Heart left ventricle (tissue), 16 donors: ENCODE measurements around the gene SND1. TPM values are rescaled to one million over a fixed set of nuclear protein-coding genes. Genes with fewer than 3 reads are reported as not detected.

ENCODE experiments used
- ATAC-seq, 4 donors: fragments of 200-7000 bp; cut with Tn5 transposase; one replicate each; pipeline ENCODE4 v1.9.1; 2020 to 2022; ENCODE audit warnings: moderate library complexity in 4 of 4, mild to moderate bottlenecking in 3 of 4, moderate number of reproducible peaks in 1 of 4
- DNase-seq, 5 donors: peaks; one replicate each; pipeline ENCODE4 v3.0.0-alpha.2; 2020
- H3K27ac ChIP-seq, 12 donors: fragments of 200-600 bp; sonication (generic) in 4 of 12; one replicate each; pipeline versions ENCODE4 v1.5.0 to v1.8.0; 2016 to 2022; ENCODE audit warnings: mild to moderate bottlenecking in 2 of 12
- H3K27me3 ChIP-seq, 9 donors: fragments of 200-600 bp; sonication (generic) in 2 of 9; one replicate each; pipeline versions ENCODE4 v1.5.1 to v1.8.0; 2016 to 2022; ENCODE audit warnings: mild to moderate bottlenecking in 3 of 9
- H3K36me3 ChIP-seq, 9 donors: fragments of 200-600 bp; sonication (generic) in 2 of 9; one replicate each; pipeline versions ENCODE4 v1.5.0 to v1.8.0; 2018 to 2022; ENCODE audit warnings: mild to moderate bottlenecking in 2 of 9
- H3K4me1 ChIP-seq, 12 donors: fragments of 200-600 bp; sonication (generic) in 4 of 12; one replicate each; pipeline versions ENCODE4 v1.5.0 to v1.8.0; 2016 to 2022; ENCODE audit warnings: mild to moderate bottlenecking in 3 of 12
- H3K4me3 ChIP-seq, 12 donors: fragments of 200-600 bp; sonication (generic) in 4 of 12; one replicate each; pipeline versions ENCODE4 v1.5.0 to v1.8.0; 2017 to 2022; ENCODE audit warnings: mild to moderate bottlenecking in 9 of 12, moderate library complexity in 4 of 12
- H3K9me3 ChIP-seq, 12 donors: fragments of 200-600 bp; sonication (generic) in 4 of 12; one replicate each; pipeline versions ENCODE4 v1.5.0 to v1.8.0; 2016 to 2022; ENCODE audit warnings: mild to moderate bottlenecking in 1 of 12
- CTCF ChIP-seq, 12 donors: fragments of 200-600 bp; sonication (generic) in 4 of 12; IDR thresholded peaks; one replicate each; pipeline versions ENCODE4 v1.5.0 to v1.8.0; 2018 to 2022; ENCODE audit warnings: antibody characterized with exemption in 12 of 12, mild to moderate bottlenecking in 5 of 12
- POLR2A ChIP-seq, 2 donors: fragments of 450-650 bp; IDR thresholded peaks; one replicate each; pipeline ENCODE4 v1.6.1; 2017; ENCODE audit warnings: antibody characterized with exemption in 2 of 2, mild to moderate bottlenecking in 2 of 2, moderate library complexity in 2 of 2
- WGBS, 4 donors: extraction: QIAGEN DNeasy Blood & Tissue Kit in 2 of 4; methylation state at CpG; one replicate each; pipeline versions ENCODE4 v1.1.5 to v1.1.7; 2013 to 2018; 5-methylcytosine and 5-hydroxymethylcytosine counted together
- intact Hi-C, 10 donors: fragments of 100-400 bp; cut with DNase I; formaldehyde crosslinking; loops; one replicate each; pipeline versions ENCODE4 v1.11.1 to v1.14.2; 2022
- polyA plus RNA-seq, 2 donors: library from polyadenylated mRNA; stranded (reverse); fragments of 200-250 nt; gene quantifications; one replicate each; pipeline ENCODE4 v1.2.3, GENCODE V29; 2013
- total RNA-seq, 9 donors: library from RNA; depleted of rRNA in 2 of 9; stranded (reverse); fragments of >200 nt in 2 of 9; fragmentation: NEBNext Ultra II Directional in 3 of 9; extraction: Animal tissue kit (Norgen Biotek cat#: 25700) in 3 of 9; gene quantifications; one replicate each; pipeline versions ENCODE4 v1.1.0 to v1.2.4, GENCODE V29; 2016 to 2023
- donor health status: ischemic (EF 13 %, LVEDD 7.1; RV severe dilation, severe dysfunction).
- donor health status: healthy with polysubstance abuse.
- donor health status: DM: no; HTN: yes; CAD: no.
- donor health status: DM: no; HTN: no; CAD: no.
- donor health status: ischemic (EF 25% LVEDD 6.9; RV normal size, moderate dysfunction).
- donor health status: ischemic (EF 25% LVEDD 5.7; RV mildly dilated, moderate dysfunction).
- donor health status: healthy.
- donor health status: DM: yes; HTN: yes; CAD: no.
- donor health status: ischemic (EF 35%, LVEDD 5.7; RV mildly dilated, moderate dysfunction).
- donor health status: nonischemic (EF 11% LVEDD 7.7; RV severe dilation, severe dysfunction).
- donor health status: DM: yes; HTN: yes; CAD: no.
- donor health status: PGD.
- donor health status: ischemic (EF 29% LVEDD 5.4; RV normal size, mild dysfunction).
- donor health status: nonischemic (EF 23%, LVEDD 6.1; RV moderate dilation, normal function).

Gene SND1
- total and polyA plus RNA-seq, 11 donors: 45.6 to 115 (median 76.3) TPM

GRCh38 chr7:127612263-127612662 lies 39.7 kb upstream of the SND1 start:
- WGBS, 4 donors: 78 to 84% (median 82%) methylated on average over 1 of the region's 1 CpG
- Histone ChIP-seq H3K9me3 (peaks cover 0 to 18% (median 3%) of the 10 kb centered on the region in 12 donors), H3K27ac (no peak overlapping the region), H3K36me3 (no peaks in the 10 kb centered on the region), H3K4me1 (no peaks in the 10 kb centered on the region), H3K4me3 (no peak overlapping the region), H3K27me3 (peaks cover 0 to 34% (median 13%) of the 10 kb centered on the region in 9 donors)
- intact Hi-C loops: no loop called here
- TF ChIP-seq POLR2A (IDR thresholded peaks at IDR 0.05) (no peak), CTCF (IDR thresholded peaks at IDR 0.05) (no peak)
- DNase-seq: no peak
- no peak for ATAC-seq

GRCh38 chr7:127616724-127617123 lies 35.3 kb upstream of the SND1 start:
- Histone ChIP-seq H3K27me3 (peaks cover 0 to 67% (median 32%) of the 10 kb centered on the region in 9 donors), H3K36me3 (no peaks in the 10 kb centered on the region), H3K9me3 (no peaks in the 10 kb centered on the region), H3K27ac (no peak overlapping the region), H3K4me1 (peaks cover 0 to 3% (median 0%) of the 10 kb centered on the region in 12 donors), H3K4me3 (no peak overlapping the region)
- TF ChIP-seq POLR2A (IDR thresholded peaks at IDR 0.05): no peak
- no peak for TF ChIP-seq CTCF (IDR thresholded peaks at IDR 0.05)
- WGBS, 4 donors: 88 to 93% (median 89%) methylated on average over 5 of the region's 5 CpGs
- intact Hi-C loops: no loop called here
- DNase-seq (no peak), ATAC-seq (no peak)

GRCh38 chr7:127618042-127618441 lies 34.0 kb upstream of the SND1 start, which contains the start of gene PAX4:
Gene PAX4, minus strand, starts transcription at chr7:127618142. Its CDS starts 2,214 bp downstream, at chr7:127615928.
- peaks cover 0 to 75% (median 32%) of the 10 kb centered on the region in 9 donors for H3K27me3 ChIP-seq
- peaks cover 0 to 3% (median 0%) of the 10 kb centered on the region in 12 donors for H3K4me1 ChIP-seq
- TF ChIP-seq CTCF (IDR thresholded peaks at IDR 0.05): no peak
- TF ChIP-seq POLR2A (IDR thresholded peaks at IDR 0.05): no peak
- ATAC-seq: no peak
- intact Hi-C loops: no loop called here
- H3K36me3 ChIP-seq: no peaks in the 10 kb centered on the region
- no peaks in the 10 kb centered on the region for H3K9me3 ChIP-seq
- H3K4me3 ChIP-seq: no peak within 1 kb of the TSS
- no peak for DNase-seq
- H3K27ac ChIP-seq: no peak within 1 kb of the TSS
- 50 to 100% (median 52%) methylated on average over 1 to 2 of the region's 2 CpGs for WGBS, 4 donors

- Histone ChIP-seq H3K36me3 (no peaks in the 10 kb centered on the region), H3K27ac (no peak overlapping the region), H3K4me3 (no peak overlapping the region), H3K4me1 (peaks cover 0 to 3% (median 0%) of the 10 kb centered on the region in 12 donors), H3K9me3 (no peaks in the 10 kb centered on the region), H3K27me3 (peaks cover 0 to 76% (median 32%) of the 10 kb centered on the region in 9 donors)
- intact Hi-C loops: no loop called here
- no peak for TF ChIP-seq POLR2A (IDR thresholded peaks at IDR 0.05)
- TF ChIP-seq CTCF (IDR thresholded peaks at IDR 0.05): no peak
- no peak for DNase-seq
- no peak for ATAC-seq
- WGBS, 4 donors: 46 to 78% (median 59%) methylated on average over 1 of the region's 1 CpG
These were observed 33.2 kb upstream of the SND1 start for GRCh38 chr7:127618775-127619174.
